Measurements from ENCODE around the gene SPAAR. TPM values are rescaled to one million over a fixed set of nuclear protein-coding genes. Genes with fewer than 3 reads are reported as not detected.
"Not testable (repeated sequence)": the region's sequence is repeated elsewhere in the genome, so short reads cannot be mapped to it uniquely, and the experiment has no call there.

Gene SPAAR
- total RNA-seq, 1 experiment from 2014 or later = not detected

GRCh38 chr9:35914301-35914807 lies 5.1 kb downstream of the SPAAR start:
- peak; percentile 37 for DNase-seq (ENCODE audit: low read depth)
- in situ Hi-C loops (cut with HindIII; ENCODE audit: low pct_unique_long_range_greater_than_20kb, low sequenced_read_pairs) = no loop called here

DNA sequence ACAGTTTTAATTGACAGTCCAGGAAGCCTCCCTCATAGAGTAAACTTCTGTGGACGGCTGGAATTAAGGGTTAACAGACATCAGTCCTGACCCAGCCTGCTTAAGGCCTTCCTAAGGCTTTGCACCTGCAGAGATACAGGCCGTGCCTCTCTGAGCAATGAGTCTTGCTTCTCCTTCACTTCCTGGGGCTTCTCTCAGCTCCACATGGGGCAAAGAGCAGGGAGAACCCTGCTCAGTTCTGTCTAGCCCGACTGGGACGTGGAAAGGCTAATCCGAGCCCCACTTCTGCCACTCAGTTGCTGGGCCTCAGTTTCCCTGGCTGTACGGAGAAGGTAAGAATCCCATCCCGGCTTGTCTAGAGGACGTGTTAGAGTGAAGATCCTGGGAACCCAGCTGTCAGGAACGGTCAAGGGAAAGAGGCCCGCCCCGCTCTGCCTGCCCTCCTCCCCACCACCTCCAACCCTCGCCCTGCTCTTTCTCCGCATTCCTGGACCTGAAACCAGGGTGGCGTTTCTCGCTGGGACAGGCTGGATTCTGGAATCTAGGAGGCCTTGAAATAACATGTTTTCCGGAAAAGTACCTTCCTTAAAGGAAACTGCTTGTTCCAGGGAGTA lies 6.5 kb downstream of the SPAAR start:
- no peak for DNase-seq (ENCODE audit: low read depth)
- in situ Hi-C loops (cut with HindIII; ENCODE audit: low pct_unique_long_range_greater_than_20kb, low sequenced_read_pairs) = no loop called here

DNA sequence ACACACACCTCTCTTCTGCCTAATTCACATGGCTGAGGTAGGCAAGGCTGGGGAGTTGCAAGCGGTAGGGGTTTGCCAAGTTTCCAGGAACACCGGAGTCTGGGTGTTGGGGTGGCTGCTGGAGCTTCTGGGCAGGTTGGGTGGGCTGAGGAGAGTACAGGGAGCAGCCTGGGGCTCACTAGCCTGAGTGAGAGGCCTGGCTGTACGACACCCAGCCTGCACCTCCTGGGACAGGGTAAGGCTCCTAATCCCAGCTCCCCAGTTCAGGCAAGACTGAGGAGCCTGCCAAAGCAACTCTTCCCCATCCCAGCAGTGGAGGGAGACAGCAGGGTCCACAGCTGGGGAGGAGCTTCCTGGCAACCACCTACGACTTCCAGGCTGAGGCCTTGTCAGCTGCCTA lies 8.0 kb downstream of the SPAAR start:
- DNase-seq (ENCODE audit: low read depth) = no peak
- in situ Hi-C loops (cut with HindIII; ENCODE audit: low pct_unique_long_range_greater_than_20kb, low sequenced_read_pairs) = no loop called here

DNA sequence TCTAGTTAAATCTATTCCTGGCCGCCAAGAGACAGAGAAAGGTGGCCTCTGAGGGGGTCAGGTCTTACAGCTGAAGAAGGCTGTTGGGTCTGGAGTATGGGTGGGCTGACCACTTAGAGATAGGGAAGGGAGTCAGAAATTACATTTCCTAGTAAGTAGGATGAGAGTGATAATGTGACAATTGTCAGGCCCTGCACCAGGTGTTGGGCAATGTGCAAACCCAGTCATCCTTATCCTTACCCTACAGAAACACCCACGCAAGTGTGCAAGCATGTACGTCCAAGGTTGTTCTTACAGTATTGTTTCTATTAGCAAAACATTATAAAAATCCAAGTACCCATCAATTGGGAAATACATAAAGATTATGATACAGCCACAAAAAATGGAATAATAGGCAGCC lies 9.5 kb downstream of the SPAAR start:
- no peak for DNase-seq (ENCODE audit: low read depth)
- in situ Hi-C loops (cut with HindIII; ENCODE audit: low pct_unique_long_range_greater_than_20kb, low sequenced_read_pairs) = no loop called here

GRCh38 chr9:35919212-35920008 lies 10.1 kb downstream of the SPAAR start:
- in situ Hi-C loops (cut with HindIII; ENCODE audit: low pct_unique_long_range_greater_than_20kb, low sequenced_read_pairs) = no loop called here
- DNase-seq (ENCODE audit: low read depth) = no peak

DNA sequence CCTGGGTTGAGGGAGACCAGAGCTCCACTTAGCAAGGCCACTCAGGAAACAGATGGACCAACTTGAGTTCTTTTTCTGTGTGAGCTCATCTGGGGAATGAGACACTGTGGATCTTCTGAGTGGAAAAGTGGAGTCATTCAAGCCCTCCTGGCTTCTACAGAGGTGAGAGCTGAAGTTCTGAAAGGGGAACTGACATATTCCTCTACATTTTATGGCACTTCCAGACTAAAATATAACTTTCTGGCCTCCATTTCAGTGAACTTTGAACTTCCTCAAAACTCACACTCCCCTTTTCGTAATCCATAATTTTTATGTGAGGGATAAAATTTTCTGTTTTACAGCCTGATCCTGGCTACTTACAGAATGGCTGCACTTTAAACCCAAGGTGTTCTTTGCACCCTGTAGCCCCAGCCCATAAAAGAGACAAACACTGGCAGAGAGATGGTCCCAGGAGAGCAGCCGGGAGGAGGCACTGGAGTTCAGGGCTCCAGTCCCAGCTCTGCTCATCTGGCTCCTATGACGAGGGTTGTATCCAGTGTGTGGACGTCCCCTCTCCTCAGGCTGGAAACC lies 10.8 kb downstream of the SPAAR start:
- in situ Hi-C loops (cut with HindIII; ENCODE audit: low pct_unique_long_range_greater_than_20kb, low sequenced_read_pairs) = no loop called here
- no peak for DNase-seq (ENCODE audit: low read depth)

DNA sequence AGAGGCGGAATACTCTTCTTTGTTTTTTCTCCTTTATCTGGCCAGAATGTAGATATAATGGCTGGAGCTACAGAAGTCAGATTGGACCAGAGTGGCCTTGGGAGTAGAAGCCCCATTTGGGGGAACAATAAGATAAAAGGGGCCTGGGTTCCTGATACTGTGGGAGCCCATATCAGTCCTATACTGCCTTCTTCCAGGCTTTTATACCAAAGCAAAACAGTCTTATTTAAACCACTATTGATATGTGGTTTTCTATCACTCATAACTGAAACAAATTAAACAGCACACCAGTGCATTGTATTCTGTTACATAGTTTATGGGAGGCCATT lies 14.3 kb downstream of the SPAAR start:
- DNase-seq (ENCODE audit: low read depth) = no peak
- in situ Hi-C loops (cut with HindIII; ENCODE audit: low pct_unique_long_range_greater_than_20kb, low sequenced_read_pairs) = no loop called here

GRCh38 chr9:35923927-35924763 lies 14.9 kb downstream of the SPAAR start:
- in situ Hi-C loops (cut with HindIII; ENCODE audit: low pct_unique_long_range_greater_than_20kb, low sequenced_read_pairs) = no loop called here
- peak; percentile 92 for DNase-seq (ENCODE audit: low read depth)

DNA sequence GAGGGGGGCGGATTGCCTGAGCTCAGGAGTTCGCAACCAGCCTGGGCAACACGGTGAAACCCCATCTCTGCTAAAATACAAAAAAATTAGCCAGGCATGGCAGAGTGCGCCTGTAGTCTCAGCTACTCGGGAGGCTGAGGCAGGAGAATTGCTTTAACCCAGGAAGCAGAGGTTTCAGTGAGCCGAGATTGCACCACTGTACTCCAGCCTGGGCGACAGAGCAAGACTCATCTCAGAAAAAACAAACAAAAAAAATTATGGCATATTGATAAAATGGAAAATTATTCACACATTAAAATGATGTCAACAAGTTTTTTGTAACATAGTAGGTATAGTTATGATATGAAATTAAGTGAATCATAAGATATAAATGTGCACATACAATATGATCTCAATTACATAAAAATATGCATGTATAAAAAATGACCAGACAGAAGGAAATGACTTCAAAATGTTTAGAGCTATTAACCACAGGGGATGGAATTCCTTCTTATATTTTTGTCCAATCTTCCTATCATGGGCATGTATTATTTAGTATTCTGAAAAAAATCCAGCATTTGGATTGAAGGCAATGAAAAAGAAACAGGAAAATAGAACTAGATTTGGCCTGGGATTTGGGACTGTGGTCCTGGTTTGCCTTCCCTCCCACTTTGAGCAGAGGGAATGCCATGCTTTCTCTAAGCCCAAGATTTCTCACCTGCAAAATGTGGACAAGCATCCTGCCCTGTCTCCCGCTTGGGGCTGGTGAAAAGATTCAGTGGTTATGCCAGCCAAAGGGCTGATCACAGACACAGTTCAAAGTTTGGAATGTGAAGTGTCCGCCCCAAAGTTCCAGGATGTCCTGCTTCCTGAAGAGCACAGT lies 19.5 kb downstream of the SPAAR start:
- in situ Hi-C loops (cut with HindIII; ENCODE audit: low pct_unique_long_range_greater_than_20kb, low sequenced_read_pairs) = no loop called here
- DNase-seq (ENCODE audit: low read depth) = no peak

DNA sequence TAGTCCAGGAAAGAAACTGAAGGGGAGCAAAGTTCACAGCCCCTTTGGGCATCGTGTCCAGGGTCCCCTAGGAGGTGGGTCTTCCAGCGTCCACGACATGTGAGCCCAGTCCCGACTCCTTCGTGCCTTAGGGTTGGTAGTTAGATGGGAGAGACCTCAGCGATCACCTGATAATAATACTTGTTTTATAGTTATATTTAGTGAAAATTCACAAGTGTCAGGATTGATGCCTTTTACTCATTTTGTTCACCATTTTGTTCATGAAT lies 20.1 kb downstream of the SPAAR start:
- in situ Hi-C loops (cut with HindIII; ENCODE audit: low pct_unique_long_range_greater_than_20kb, low sequenced_read_pairs) = no loop called here
- DNase-seq (ENCODE audit: low read depth) = no peak

- in situ Hi-C loops (cut with HindIII; ENCODE audit: low pct_unique_long_range_greater_than_20kb, low sequenced_read_pairs) = no loop called here
Observed at GRCh38 chr9:35930521-35930920, 21.2 kb downstream of the SPAAR start.

DNA sequence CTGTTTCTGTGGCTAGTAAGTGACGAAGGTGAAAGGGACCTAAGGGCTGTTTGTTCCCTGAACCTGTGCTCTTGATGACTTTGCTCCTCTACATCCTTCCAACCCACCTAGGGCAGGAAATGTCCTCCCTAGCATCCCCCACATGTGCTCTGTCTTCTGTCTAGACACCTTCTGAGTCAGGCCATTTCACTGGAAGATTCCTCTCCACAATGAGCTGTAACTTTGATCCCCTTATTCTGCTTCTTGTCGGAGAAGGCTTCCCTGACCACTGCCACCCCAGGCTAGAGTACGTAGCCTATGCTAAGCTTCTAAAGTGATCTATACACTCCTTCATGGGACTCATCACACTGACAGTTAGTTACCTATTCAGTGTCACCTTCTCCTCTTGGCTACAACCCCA lies 21.7 kb downstream of the SPAAR start:
- DNase-seq (ENCODE audit: low read depth) = no peak
- in situ Hi-C loops (cut with HindIII; ENCODE audit: low pct_unique_long_range_greater_than_20kb, low sequenced_read_pairs) = no loop called here

More at GRCh38 chr9:35930521-35930920, 21.2 kb downstream of the SPAAR start:
- no peak for DNase-seq (ENCODE audit: low read depth)

DNA sequence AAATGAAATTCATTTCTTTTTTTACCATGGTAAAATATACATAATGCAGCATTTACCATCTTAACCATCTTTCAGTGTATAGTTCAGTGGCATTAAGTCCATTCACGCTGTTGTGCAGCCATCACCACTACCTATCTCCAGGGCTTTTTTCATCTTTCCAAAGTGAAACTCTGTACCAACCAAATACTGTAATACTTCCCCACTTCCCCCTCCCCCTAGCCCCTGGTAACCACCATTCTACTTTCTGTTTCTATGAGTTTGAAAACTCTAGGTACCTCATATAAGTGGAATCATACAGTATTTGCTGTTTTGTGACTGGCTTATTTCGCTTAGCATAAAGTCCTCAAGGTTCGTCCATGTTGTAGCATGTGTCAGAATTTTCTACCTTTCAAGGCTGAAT lies 23.4 kb downstream of the SPAAR start:
- no peak for DNase-seq (ENCODE audit: low read depth)
- in situ Hi-C loops (cut with HindIII; ENCODE audit: low pct_unique_long_range_greater_than_20kb, low sequenced_read_pairs) = no loop called here

DNA sequence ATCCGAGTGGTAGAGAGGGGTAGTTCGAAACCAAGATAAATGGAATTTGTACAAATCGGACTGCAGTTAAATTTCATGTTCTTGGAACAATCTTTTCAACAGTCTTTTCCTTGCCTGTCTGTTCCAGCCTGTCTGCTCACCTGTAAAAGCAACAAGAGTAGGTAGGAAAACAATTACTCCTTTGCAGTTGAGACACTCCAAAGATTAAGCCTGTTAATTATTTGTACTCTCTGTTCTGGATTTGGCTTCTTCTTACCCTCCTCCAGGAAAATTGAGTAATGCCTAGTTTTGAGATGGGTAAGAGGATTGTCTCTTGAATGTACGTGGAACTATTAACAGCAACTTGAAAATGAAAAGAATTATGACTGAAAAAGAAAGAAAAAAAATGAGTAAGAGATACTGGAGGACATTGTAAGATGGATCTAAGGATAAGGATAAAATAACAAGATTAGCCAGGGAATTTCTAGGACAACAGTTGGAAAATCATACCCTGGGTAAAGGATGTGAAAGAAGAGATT lies 24.3 kb downstream of the SPAAR start:
- no peak for DNase-seq (ENCODE audit: low read depth)
- in situ Hi-C loops (cut with HindIII; ENCODE audit: low pct_unique_long_range_greater_than_20kb, low sequenced_read_pairs) = no loop called here

DNA sequence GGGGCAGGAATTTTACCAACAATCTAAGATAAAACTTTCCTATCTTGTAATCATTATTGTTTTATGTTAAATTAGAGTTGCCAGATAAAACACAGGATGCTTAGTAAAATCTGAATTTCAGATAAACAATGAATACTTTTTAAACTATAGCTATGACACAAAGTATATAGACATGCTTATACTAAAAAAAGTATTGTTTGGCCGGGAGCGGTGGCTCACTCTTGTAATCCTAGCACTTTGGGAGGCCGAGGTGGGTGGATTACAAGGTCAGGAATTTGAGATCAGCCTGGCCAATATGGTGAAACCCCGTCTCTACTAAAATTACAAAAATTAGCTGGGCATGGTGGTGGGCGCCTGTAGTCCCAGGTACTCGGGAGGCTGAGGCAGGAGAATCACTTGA lies 24.8 kb downstream of the SPAAR start:
- DNase-seq (ENCODE audit: low read depth); in situ Hi-C loops (cut with HindIII; ENCODE audit: low pct_unique_long_range_greater_than_20kb, low sequenced_read_pairs): not testable (repeated sequence)

- in situ Hi-C loops (cut with HindIII; ENCODE audit: low pct_unique_long_range_greater_than_20kb, low sequenced_read_pairs) = no loop called here
- no peak for DNase-seq (ENCODE audit: low read depth)
Observed at GRCh38 chr9:35935261-35935660, 26.0 kb downstream of the SPAAR start.

GRCh38 chr9:35935755-35936509 lies 26.6 kb downstream of the SPAAR start:
- in situ Hi-C loops (cut with HindIII; ENCODE audit: low pct_unique_long_range_greater_than_20kb, low sequenced_read_pairs) = no loop called here
- peak; percentile 49 for DNase-seq (ENCODE audit: low read depth)
